ENCODE results near the gene UBASH3B. TPM values are rescaled to one million over a fixed set of nuclear protein-coding genes. Genes with fewer than 3 reads are reported as not detected.

The UBASH3B gene
- total RNA-seq, 2 donors from 2014 or later = 0.78 to 12.9 TPM

GRCh38 chr11:122700666-122701065, 45.1 kb downstream of the UBASH3B start:
- Histone ChIP-seq H3K36me3 (replicated peaks in 1 of 2; ENCODE audit: insufficient read depth in 1 of 2, low read depth in 2 of 2) (no peaks in the 10 kb centered on the region), H3K9me3 (no peaks in the 10 kb centered on the region), H3K27me3 (no peaks in the 10 kb centered on the region), H3K4me1 (no peaks in the 10 kb centered on the region), H3K27ac (no peak overlapping the region), H3K4me3 (no peak overlapping the region)
- no peak for DNase-seq
- TF ChIP-seq CTCF (IDR thresholded peaks at IDR 0.05) = no peak
- no peak for TF ChIP-seq POLR2A (IDR thresholded peaks at IDR 0.05)
- WGBS, 2 donors = 88 to 95% methylated on average over 3 of the region's 3 CpGs
- no peak for ATAC-seq
- intact Hi-C loops (cut with DNase I) = no loop called here

- Histone ChIP-seq H3K4me3 (no peak overlapping the region), H3K36me3 (replicated peaks in 1 of 2; ENCODE audit: insufficient read depth in 1 of 2, low read depth in 2 of 2) (no peaks in the 10 kb centered on the region), H3K4me1 (no peaks in the 10 kb centered on the region), H3K27ac (no peak overlapping the region), H3K27me3 (no peaks in the 10 kb centered on the region), H3K9me3 (no peaks in the 10 kb centered on the region)
- ATAC-seq (no peak), DNase-seq (no peak)
- intact Hi-C loops (cut with DNase I) = no loop called here
- TF ChIP-seq CTCF (IDR thresholded peaks at IDR 0.05) (no peak), POLR2A (IDR thresholded peaks at IDR 0.05) (no peak)
- WGBS, 2 donors = 50 to 52% methylated on average over 4 of the region's 4 CpGs
These were observed 45.6 kb downstream of the UBASH3B start for GRCh38 chr11:122701143-122701542.

GRCh38 chr11:122703541-122704272, 48.2 kb downstream of the UBASH3B start:
- WGBS, 2 donors = 81 to 89% methylated on average over 8 of the region's 8 CpGs
- ATAC-seq (no peak), DNase-seq (no peak)

GRCh38 chr11:122705396-122705795, 49.9 kb downstream of the UBASH3B start:
- TF ChIP-seq CTCF (IDR thresholded peaks at IDR 0.05) = no peak
- no peak for TF ChIP-seq POLR2A (IDR thresholded peaks at IDR 0.05)

More at GRCh38 chr11:122703541-122704272, 48.2 kb downstream of the UBASH3B start:
- no peak overlapping the region for H3K27ac ChIP-seq
- TF ChIP-seq POLR2A (IDR thresholded peaks at IDR 0.05) (no peak), CTCF (IDR thresholded peaks at IDR 0.05) (no peak)
- no peak overlapping the region for H3K4me3 ChIP-seq
- H3K36me3 ChIP-seq (replicated peaks in 1 of 2; ENCODE audit: insufficient read depth in 1 of 2, low read depth in 2 of 2) = no peaks in the 10 kb centered on the region
- intact Hi-C loops (cut with DNase I) = no loop called here
- no peaks in the 10 kb centered on the region for H3K4me1 ChIP-seq
- no peaks in the 10 kb centered on the region for H3K9me3 ChIP-seq
- no peaks in the 10 kb centered on the region for H3K27me3 ChIP-seq

More at GRCh38 chr11:122705396-122705795, 49.9 kb downstream of the UBASH3B start:
- H3K27me3 ChIP-seq = no peaks in the 10 kb centered on the region
- WGBS, 2 donors = 94 to 96% methylated on average over 7 of the region's 7 CpGs
- DNase-seq (no peak), ATAC-seq (no peak)
- H3K4me3 ChIP-seq = no peak overlapping the region
- H3K4me1 ChIP-seq = no peaks in the 10 kb centered on the region
- H3K36me3 ChIP-seq (replicated peaks in 1 of 2; ENCODE audit: insufficient read depth in 1 of 2, low read depth in 2 of 2) = no peaks in the 10 kb centered on the region
- intact Hi-C loops (cut with DNase I) = no loop called here
- no peak overlapping the region for H3K27ac ChIP-seq
- no peaks in the 10 kb centered on the region for H3K9me3 ChIP-seq
